PC-3 (cell line): ENCODE results near the gene CAMK4.

Source experiments
- EZH2 ChIP-seq: fragments of 300-600 bp; sonication (generic); IDR thresholded peaks from one replicate; pipeline ENCODE4 v1.6.1; 2017; ENCODE audit warnings: antibody characterized with exemption, mild to moderate bottlenecking, low read length; ENCODE audit not compliant: unreplicated experiment
- EZH2phosphoT487 ChIP-seq: fragments of 300-600 bp; sonication (generic); IDR thresholded peaks from 2 replicates; pipeline ENCODE4 v1.6.1; 2018; ENCODE audit warnings: mild to moderate bottlenecking, antibody characterized with exemption, low read length, borderline replicate concordance
- TF ChIP-seq, protein P1 (sequence below): fragments of 300-600 bp; sonication (generic); conservative IDR thresholded peaks from 2 replicates; pipeline ENCODE4 v1.5.1; 2017; ENCODE audit warnings: antibody characterized with exemption, low read depth, mild to moderate bottlenecking, low read length

DNA sequence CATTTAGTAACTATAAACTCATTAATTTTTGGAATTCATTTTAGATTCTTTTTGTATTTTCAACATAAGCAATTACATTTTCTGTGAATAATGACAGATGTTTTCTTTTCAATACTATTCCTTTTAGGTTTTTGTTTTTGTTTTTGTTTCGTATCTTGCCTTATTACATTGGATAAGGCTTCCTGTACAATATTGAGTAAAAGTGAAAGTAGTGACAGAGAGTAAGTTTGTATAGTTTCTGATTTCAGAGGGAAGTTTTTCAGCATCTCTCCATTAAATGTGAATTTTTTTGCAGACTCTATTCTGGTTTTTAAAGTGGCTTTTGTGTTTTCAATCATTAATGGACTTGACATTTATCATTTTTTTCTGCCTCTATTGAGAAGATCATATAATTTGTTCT is 12.8 kb upstream of the CAMK4 start:
- TF ChIP-seq EZH2, result no peak
- TF ChIP-seq, protein P1, sequence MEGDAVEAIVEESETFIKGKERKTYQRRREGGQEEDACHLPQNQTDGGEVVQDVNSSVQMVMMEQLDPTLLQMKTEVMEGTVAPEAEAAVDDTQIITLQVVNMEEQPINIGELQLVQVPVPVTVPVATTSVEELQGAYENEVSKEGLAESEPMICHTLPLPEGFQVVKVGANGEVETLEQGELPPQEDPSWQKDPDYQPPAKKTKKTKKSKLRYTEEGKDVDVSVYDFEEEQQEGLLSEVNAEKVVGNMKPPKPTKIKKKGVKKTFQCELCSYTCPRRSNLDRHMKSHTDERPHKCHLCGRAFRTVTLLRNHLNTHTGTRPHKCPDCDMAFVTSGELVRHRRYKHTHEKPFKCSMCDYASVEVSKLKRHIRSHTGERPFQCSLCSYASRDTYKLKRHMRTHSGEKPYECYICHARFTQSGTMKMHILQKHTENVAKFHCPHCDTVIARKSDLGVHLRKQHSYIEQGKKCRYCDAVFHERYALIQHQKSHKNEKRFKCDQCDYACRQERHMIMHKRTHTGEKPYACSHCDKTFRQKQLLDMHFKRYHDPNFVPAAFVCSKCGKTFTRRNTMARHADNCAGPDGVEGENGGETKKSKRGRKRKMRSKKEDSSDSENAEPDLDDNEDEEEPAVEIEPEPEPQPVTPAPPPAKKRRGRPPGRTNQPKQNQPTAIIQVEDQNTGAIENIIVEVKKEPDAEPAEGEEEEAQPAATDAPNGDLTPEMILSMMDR, result no peak
- no peak for TF ChIP-seq EZH2phosphoT487
